Heart left ventricle (tissue), 16 donors: ENCODE data around the gene CHST2. TPM values are rescaled to one million over a fixed set of nuclear protein-coding genes. Genes with fewer than 3 reads are reported as not detected.
A peak's percentile ranks its signal among the peaks of the same experiment; 100 is the strongest.

Experiments
- ATAC-seq, 4 donors: fragments of 200-7000 bp; cut with Tn5 transposase; one replicate each; pipeline ENCODE4 v1.9.1; 2020 to 2022; ENCODE audit warnings: moderate library complexity in 4 of 4, mild to moderate bottlenecking in 3 of 4, moderate number of reproducible peaks in 1 of 4
- DNase-seq, 5 donors: peaks; one replicate each; pipeline ENCODE4 v3.0.0-alpha.2; 2020
- H3K27ac ChIP-seq, 12 donors: fragments of 200-600 bp; sonication (generic) in 4 of 12; one replicate each; pipeline versions ENCODE4 v1.5.0 to v1.8.0; 2016 to 2022; ENCODE audit warnings: mild to moderate bottlenecking in 2 of 12
- H3K27me3 ChIP-seq, 9 donors: fragments of 200-600 bp; sonication (generic) in 2 of 9; one replicate each; pipeline versions ENCODE4 v1.5.1 to v1.8.0; 2016 to 2022; ENCODE audit warnings: mild to moderate bottlenecking in 3 of 9
- H3K36me3 ChIP-seq, 9 donors: fragments of 200-600 bp; sonication (generic) in 2 of 9; one replicate each; pipeline versions ENCODE4 v1.5.0 to v1.8.0; 2018 to 2022; ENCODE audit warnings: mild to moderate bottlenecking in 2 of 9
- H3K4me1 ChIP-seq, 12 donors: fragments of 200-600 bp; sonication (generic) in 4 of 12; one replicate each; pipeline versions ENCODE4 v1.5.0 to v1.8.0; 2016 to 2022; ENCODE audit warnings: mild to moderate bottlenecking in 3 of 12
- H3K4me3 ChIP-seq, 12 donors: fragments of 200-600 bp; sonication (generic) in 4 of 12; one replicate each; pipeline versions ENCODE4 v1.5.0 to v1.8.0; 2017 to 2022; ENCODE audit warnings: mild to moderate bottlenecking in 9 of 12, moderate library complexity in 4 of 12
- H3K9me3 ChIP-seq, 12 donors: fragments of 200-600 bp; sonication (generic) in 4 of 12; one replicate each; pipeline versions ENCODE4 v1.5.0 to v1.8.0; 2016 to 2022; ENCODE audit warnings: mild to moderate bottlenecking in 1 of 12
- CTCF ChIP-seq, 12 donors: fragments of 200-600 bp; sonication (generic) in 4 of 12; IDR thresholded peaks; one replicate each; pipeline versions ENCODE4 v1.5.0 to v1.8.0; 2018 to 2022; ENCODE audit warnings: antibody characterized with exemption in 12 of 12, mild to moderate bottlenecking in 5 of 12
- POLR2A ChIP-seq, 2 donors: fragments of 450-650 bp; IDR thresholded peaks; one replicate each; pipeline ENCODE4 v1.6.1; 2017; ENCODE audit warnings: antibody characterized with exemption in 2 of 2, mild to moderate bottlenecking in 2 of 2, moderate library complexity in 2 of 2
- WGBS, 4 donors: extraction: QIAGEN DNeasy Blood & Tissue Kit in 2 of 4; methylation state at CpG; one replicate each; pipeline versions ENCODE4 v1.1.5 to v1.1.7; 2013 to 2018; 5-methylcytosine and 5-hydroxymethylcytosine counted together
- intact Hi-C, 10 donors: fragments of 100-400 bp; cut with DNase I; formaldehyde crosslinking; loops; one replicate each; pipeline versions ENCODE4 v1.11.1 to v1.14.2; 2022
- polyA plus RNA-seq, 2 donors: library from polyadenylated mRNA; stranded (reverse); fragments of 200-250 nt; gene quantifications; one replicate each; pipeline ENCODE4 v1.2.3, GENCODE V29; 2013
- total RNA-seq, 9 donors: library from RNA; depleted of rRNA in 2 of 9; stranded (reverse); fragments of >200 nt in 2 of 9; fragmentation: NEBNext Ultra II Directional in 3 of 9; extraction: Animal tissue kit (Norgen Biotek cat#: 25700) in 3 of 9; gene quantifications; one replicate each; pipeline versions ENCODE4 v1.1.0 to v1.2.4, GENCODE V29; 2016 to 2023
- donor health status: ischemic (EF 13 %, LVEDD 7.1; RV severe dilation, severe dysfunction).
- donor health status: healthy with polysubstance abuse.
- donor health status: DM: no; HTN: yes; CAD: no.
- donor health status: DM: no; HTN: no; CAD: no.
- donor health status: ischemic (EF 25% LVEDD 6.9; RV normal size, moderate dysfunction).
- donor health status: ischemic (EF 25% LVEDD 5.7; RV mildly dilated, moderate dysfunction).
- donor health status: healthy.
- donor health status: DM: yes; HTN: yes; CAD: no.
- donor health status: ischemic (EF 35%, LVEDD 5.7; RV mildly dilated, moderate dysfunction).
- donor health status: nonischemic (EF 11% LVEDD 7.7; RV severe dilation, severe dysfunction).
- donor health status: DM: yes; HTN: yes; CAD: no.
- donor health status: PGD.
- donor health status: ischemic (EF 29% LVEDD 5.4; RV normal size, mild dysfunction).
- donor health status: nonischemic (EF 23%, LVEDD 6.1; RV moderate dilation, normal function).

The CHST2 gene
- total and polyA plus RNA-seq, 11 donors = 0.84 to 8.7 (median 2.4) TPM

DNA sequence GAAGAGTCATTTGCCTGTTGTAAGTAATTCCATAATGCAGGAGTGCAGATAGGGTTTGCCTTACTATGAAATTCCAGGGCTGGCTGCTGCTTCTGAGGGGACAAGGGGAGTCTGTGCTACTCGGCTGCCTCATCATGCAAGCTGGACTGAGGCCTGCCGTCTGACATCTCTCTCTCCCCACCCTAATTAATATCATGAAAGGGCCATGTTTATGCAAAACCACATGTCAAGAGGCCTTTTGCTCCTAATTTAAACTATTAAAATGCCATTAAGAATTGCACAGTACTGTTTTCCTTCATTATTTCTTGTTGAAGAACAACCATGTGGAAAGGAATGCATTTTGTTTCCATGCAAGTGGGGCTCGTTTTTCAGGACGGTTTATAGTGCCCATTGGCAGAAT is 26.3 kb downstream of the CHST2 start:
- intact Hi-C loops = no loop called here
- peaks cover 0 to 6% (median 4%) of the 10 kb centered on the region in 12 donors for H3K4me1 ChIP-seq
- ATAC-seq (no peak), DNase-seq (no peak)
- no peak overlapping the region for H3K27ac ChIP-seq
- no peak overlapping the region for H3K4me3 ChIP-seq
- H3K36me3 ChIP-seq = no peaks in the 10 kb centered on the region
- H3K27me3 ChIP-seq = no peaks in the 10 kb centered on the region
- WGBS, 4 donors = 77 to 88% (median 79%) methylated on average over 4 of the region's 4 CpGs
- TF ChIP-seq CTCF (IDR thresholded peaks at IDR 0.05) (no peak), POLR2A (IDR thresholded peaks at IDR 0.05) (no peak)
- peaks cover 0 to 6% (median 0%) of the 10 kb centered on the region in 12 donors for H3K9me3 ChIP-seq

- H3K27me3 ChIP-seq = no peaks in the 10 kb centered on the region
- no peak overlapping the region for H3K4me3 ChIP-seq
- H3K4me1 ChIP-seq = peaks cover 0 to 14% (median 6%) of the 10 kb centered on the region in 12 donors
- H3K9me3 ChIP-seq = peaks cover 0 to under 1% (median 0%) of the 10 kb centered on the region in 12 donors
- no peaks in the 10 kb centered on the region for H3K36me3 ChIP-seq
- TF ChIP-seq CTCF (IDR thresholded peaks at IDR 0.05) (no peak), POLR2A (IDR thresholded peaks at IDR 0.05) (no peak)
- no peak overlapping the region for H3K27ac ChIP-seq
- ATAC-seq = no peak
- WGBS, 4 donors = 81 to 85% (median 82%) methylated on average over 12 of the region's 12 CpGs
- DNase-seq = peak in 1 of 5 donors; percentile 29
- intact Hi-C loops = no loop called here
Observed at GRCh38 chr3:143146486-143147274, 27.1 kb downstream of the CHST2 start.

- 66 to 79% (median 72%) methylated on average over 2 of the region's 2 CpGs for WGBS, 4 donors
Observed at GRCh38 chr3:143147707-143148106, 28.1 kb downstream of the CHST2 start.

More at GRCh38 chr3:143147707-143148106, 28.1 kb downstream of the CHST2 start:
- intact Hi-C loops = no loop called here
- Histone ChIP-seq H3K4me3 (no peak overlapping the region), H3K4me1 (peaks cover 0 to 15% (median 9%) of the 10 kb centered on the region in 12 donors), H3K27me3 (no peaks in the 10 kb centered on the region), H3K27ac (no peak overlapping the region), H3K36me3 (no peaks in the 10 kb centered on the region), H3K9me3 (no peaks in the 10 kb centered on the region)
- TF ChIP-seq POLR2A (IDR thresholded peaks at IDR 0.05) = no peak
- TF ChIP-seq CTCF (IDR thresholded peaks at IDR 0.05) = no peak
- ATAC-seq = no peak
- DNase-seq = no peak
